Measurements from ENCODE around the gene CREB5.

CREB5 gene

GRCh38 chr7:28656529-28656928, 244.2 kb downstream of the CREB5 start:
- no peak for DNase-seq

DNA sequence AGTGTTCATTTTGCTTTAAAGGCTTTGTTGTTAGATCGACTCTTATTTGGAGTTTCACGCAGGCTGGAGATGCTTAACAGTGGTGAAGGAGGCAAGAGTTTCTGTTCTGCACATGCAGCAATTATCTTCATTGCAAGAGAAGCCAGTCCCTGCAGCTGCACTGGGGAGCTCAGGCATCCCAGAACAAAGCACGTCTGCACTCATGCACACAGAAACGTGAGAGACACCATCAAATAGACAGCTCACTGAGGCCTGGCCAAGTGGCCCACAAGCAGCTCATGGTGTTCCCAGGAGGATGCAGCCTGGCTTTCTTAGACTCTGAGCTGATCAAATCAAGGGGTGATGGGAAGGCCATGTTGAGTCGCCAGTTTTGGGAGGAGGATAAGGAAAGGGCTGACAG, 246.1 kb downstream of the CREB5 start:
- no peak for DNase-seq

DNA sequence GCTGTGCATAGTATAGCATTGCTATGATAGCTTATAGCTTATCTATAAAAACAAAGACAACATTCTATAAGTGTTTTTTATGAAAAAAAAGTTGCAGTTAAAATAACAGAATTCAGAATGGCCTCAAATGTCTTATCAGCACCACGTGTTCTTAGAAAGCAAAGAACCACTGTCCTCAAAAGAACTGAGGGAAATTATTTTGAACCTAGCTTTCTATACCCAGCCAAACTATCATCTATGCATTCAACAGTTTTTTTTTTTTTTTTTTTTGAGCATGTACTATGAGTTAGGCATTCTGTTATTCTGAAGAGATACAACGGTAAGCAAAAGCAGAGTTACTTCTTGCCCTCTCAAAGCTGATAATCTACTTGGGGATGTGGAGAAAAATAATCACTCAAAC, 247.8 kb downstream of the CREB5 start:
- no peak for DNase-seq

DNA sequence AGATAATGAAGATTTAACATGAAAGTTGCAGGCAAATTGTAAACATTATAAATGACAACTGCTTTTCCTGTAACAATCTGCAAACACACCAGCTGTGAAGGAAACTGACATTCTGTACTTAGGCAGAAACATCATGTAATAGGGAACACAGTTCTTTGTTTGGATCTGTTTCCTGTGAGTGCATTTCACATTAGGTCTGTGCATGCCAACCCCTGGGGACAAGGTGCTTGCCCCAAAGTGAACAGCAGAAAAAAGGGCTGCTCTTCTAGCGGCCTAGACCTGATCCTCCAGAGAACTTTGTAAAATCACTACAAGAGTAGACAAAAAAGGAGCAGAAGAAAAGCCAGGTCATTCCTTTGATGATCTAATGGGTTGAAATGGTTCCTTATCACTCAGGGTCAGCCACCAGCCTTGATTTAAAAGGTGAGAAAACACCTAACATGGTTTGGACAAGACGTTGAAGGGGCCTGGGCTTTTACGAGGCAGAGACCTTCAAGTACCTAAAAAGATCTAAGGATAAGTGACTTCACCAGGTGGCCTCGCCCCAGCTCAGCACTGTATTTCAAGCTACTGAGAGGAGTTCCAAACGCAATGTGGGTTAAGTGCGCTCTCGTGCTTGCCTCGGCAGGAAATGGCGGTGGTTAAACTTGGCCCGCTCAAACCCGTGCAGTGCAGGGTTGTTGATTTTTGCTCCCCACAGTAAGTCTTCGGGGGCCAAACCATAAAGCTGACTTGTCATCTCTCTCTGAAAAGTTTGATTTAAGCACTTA, 249.7 kb downstream of the CREB5 start:
- DNase-seq: peak in 1 of 2 experiments; percentile 23

DNA sequence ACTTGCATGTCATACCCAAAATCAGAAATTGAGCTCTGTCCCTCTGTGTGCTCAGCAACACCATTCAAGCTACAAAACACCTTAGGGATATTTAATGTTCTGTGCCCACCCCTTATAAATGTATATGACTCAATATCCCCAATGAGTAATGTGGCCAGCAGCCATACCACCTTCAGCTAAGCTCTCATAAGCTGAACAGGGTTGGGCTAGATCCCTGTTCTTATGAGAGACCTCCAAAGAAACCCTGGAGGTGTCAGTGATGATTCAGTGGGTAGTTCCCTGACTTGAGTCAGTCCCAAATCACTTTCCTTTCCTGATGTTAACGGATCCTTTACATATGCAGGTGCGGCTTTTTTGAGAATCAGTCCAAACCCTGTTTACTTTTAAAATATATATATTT, 253.8 kb downstream of the CREB5 start:
- DNase-seq: no peak

- no peak for DNase-seq
Measured at GRCh38 chr7:28668085-28668484, 255.8 kb downstream of the CREB5 start.

- DNase-seq: no peak
Measured at GRCh38 chr7:28669330-28669729, 257.0 kb downstream of the CREB5 start.

- no peak for DNase-seq
Measured at GRCh38 chr7:28671526-28671925, 259.2 kb downstream of the CREB5 start.

GRCh38 chr7:28672397-28672797, 260.1 kb downstream of the CREB5 start:
- no peak for DNase-seq

- DNase-seq: no peak
Measured at GRCh38 chr7:28674359-28674782, 262.1 kb downstream of the CREB5 start.

- no peak for DNase-seq
Measured at GRCh38 chr7:28675429-28675828, 263.1 kb downstream of the CREB5 start.

GRCh38 chr7:28677668-28678067, 265.4 kb downstream of the CREB5 start:
- no peak for DNase-seq

- no peak for DNase-seq
Measured at GRCh38 chr7:28678431-28678965, 266.2 kb downstream of the CREB5 start.

DNA sequence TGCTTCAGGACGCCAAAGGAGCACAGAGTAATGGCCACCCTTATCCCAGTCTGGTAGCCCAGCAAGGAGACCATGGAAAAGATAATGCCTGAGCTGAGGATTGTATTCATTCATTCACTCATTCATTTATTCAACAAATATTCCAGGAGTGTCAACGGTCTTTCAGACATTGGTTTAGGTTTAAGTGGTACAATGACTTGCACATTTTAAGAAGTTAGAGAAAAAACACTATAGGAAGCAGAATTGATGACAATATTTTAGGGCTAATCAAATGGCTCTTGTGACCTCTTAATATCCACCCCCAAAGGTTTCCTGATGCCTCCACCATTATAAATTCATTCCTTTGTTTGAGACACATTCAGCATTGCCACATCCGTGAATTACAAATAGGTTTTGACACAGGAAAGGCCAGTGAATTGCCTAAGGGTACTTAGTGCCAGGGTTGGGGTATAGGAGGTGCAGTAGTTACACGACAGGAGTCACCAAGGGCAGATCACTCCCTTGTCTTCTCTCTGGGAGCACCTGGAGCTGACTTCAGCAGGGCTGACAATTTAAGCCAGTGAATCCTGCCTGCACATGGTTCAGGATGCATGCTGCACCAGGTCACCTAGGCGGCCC, 269.5 kb downstream of the CREB5 start:
- no peak for DNase-seq

- no peak for DNase-seq
Measured at GRCh38 chr7:28682801-28683200, 270.5 kb downstream of the CREB5 start.

- no peak for DNase-seq
Measured at GRCh38 chr7:28684650-28685241, 272.4 kb downstream of the CREB5 start.

- DNase-seq: no peak
Measured at GRCh38 chr7:28685242-28685643, 272.9 kb downstream of the CREB5 start.

DNA sequence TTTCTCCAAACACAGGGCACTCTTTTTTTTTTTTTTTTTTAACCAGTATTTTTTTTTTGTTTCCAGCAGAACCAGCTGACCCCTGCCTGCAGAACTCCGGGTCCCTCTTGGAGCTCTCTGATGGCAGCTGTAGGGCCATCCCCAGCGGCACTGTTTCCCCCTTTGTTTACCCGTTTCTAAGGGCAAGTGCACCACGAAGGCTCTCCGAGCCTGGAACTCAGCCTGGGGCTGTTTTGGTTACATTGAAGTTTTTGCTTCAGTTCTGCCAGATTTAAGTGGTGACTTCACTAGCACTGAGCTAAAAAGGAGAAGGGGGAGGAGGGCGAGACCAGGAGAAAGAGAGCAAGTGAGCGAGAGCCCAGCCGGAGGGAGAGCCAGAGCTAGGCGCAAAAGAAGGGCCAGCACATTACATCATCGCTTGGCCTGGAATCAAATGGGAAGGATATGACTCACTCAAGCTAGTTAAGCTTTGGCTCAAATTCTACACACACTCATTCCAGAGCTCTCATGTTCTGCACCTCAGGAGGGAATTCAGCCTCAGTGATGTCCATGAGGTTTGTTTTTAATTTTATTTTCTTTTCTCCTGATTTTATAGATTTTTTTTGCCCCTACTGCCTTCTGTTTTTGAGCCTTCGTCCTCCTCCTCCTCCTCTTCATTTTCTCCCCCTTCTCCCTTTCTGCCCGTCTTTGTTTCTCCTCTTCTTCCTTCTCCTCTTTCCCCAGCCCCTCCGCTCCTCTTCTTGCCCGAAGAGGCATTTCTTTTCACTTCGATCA, 273.5 kb downstream of the CREB5 start:
- DNase-seq: peak in 1 of 2 experiments; percentile 19

- DNase-seq: no peak
Measured at GRCh38 chr7:28686418-28686800, 274.1 kb downstream of the CREB5 start.

DNA sequence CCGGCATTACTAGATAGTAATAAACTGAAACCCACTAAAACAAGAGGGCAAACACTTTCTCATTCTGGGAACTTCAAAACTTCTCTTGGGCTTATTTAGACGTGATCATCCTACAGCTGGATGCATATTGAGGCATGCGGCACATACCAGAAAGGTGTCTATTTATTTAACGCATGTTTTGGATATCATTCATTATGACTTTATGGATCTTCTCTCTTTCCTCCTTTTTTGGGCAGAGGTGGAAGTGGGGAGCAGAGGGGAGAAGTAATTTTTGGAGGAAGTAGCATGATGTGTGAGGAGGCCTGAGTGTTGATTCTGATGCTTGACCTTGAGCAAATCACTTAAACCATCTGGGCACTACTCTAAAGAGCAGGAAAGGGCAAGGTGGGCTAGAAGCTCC, 275.2 kb downstream of the CREB5 start:
- DNase-seq: no peak

GRCh38 chr7:28688174-28688573, 275.9 kb downstream of the CREB5 start:
- DNase-seq: no peak

DNA sequence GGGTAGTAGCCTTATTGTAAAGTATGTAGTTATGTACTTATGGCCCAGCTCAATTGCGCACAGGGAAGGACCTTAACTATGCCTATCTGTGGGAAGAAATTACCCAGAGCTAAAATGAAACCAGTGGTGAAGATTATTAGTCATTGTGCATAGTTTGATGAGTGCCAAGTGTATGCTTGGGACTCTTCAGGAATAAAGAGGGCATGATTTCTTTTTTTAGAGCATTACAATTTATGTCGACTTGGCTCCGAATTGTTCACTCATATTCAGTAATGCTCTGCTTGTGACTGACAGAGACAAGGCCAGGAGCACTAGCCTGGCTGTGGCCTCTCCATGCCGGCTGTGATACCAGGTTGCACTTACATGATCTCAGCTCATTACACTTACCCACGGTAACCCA, 276.3 kb downstream of the CREB5 start:
- DNase-seq: no peak

Measured in activated T-cell treated with anti-CD3 and anti-CD28 coated beads, Interleukin-2, amount 50 U/mL, for 48 hours (primary cell).